Esophagus squamous epithelium (tissue), 5 donors: Measurements from ENCODE around the gene PPP2R2C. TPM values are rescaled to one million over a fixed set of nuclear protein-coding genes. Genes with fewer than 3 reads are reported as not detected.

Source experiments
- DNase-seq: peaks from one replicate; lab custom pipeline; 2025; lab: John Stamatoyannopoulos, UW
- H3K27ac ChIP-seq, 4 donors: fragments of 200-600 bp; sonication (generic); one replicate each; pipeline ENCODE4 v1.5.1; 2016 to 2019; ENCODE audit warnings: mild to moderate bottlenecking in 1 of 4
- H3K27me3 ChIP-seq, 4 donors: fragments of 200-600 bp; sonication (generic); 1 replicate in 3 of 4; 2 replicates in 1 of 4; pipeline versions ENCODE4 v1.5.1 to v1.6.0; 2017 to 2021; ENCODE audit warnings: antibody characterized with exemption in 1 of 4
- H3K36me3 ChIP-seq, 3 donors: fragments of 200-600 bp; sonication (generic); one replicate each; pipeline ENCODE4 v1.5.1; 2016 to 2019
- H3K4me1 ChIP-seq, 3 donors: fragments of 200-600 bp; sonication (generic); one replicate each; pipeline ENCODE4 v1.5.1; 2017 to 2019
- H3K4me3 ChIP-seq, 4 donors: fragments of 200-600 bp; sonication (generic); 1 replicate in 3 of 4; 2 replicates in 1 of 4; pipeline ENCODE4 v1.5.1; 2016 to 2019; ENCODE audit warnings: mild to moderate bottlenecking in 2 of 4, moderate library complexity in 1 of 4
- H3K9me3 ChIP-seq, 3 donors: fragments of 200-600 bp; sonication (generic); one replicate each; pipeline ENCODE4 v1.5.1; 2016 to 2019
- CTCF ChIP-seq, 6 experiments: fragments of 450-650 bp in 4 of 6; fragments of 200-600 bp in 2 of 6; sonication (generic) in 2 of 6; IDR thresholded peaks; one replicate each; pipeline ENCODE4 v1.5.1; 2016 to 2019; ENCODE audit warnings: antibody characterized with exemption in 6 of 6, mild to moderate bottlenecking in 4 of 6, moderate library complexity in 4 of 6
- POLR2A ChIP-seq, 4 donors: fragments of 450-650 bp; IDR thresholded peaks; one replicate each; pipeline ENCODE4 v1.6.1; 2017; ENCODE audit warnings: antibody characterized with exemption in 4 of 4, mild to moderate bottlenecking in 4 of 4, moderate library complexity in 3 of 4
- whole genome bisulfite sequencing, 2 donors: methylation state at CpG; one replicate each; pipeline ENCODE4 v1.1.5; 2018; 5-methylcytosine and 5-hydroxymethylcytosine counted together
- intact Hi-C: fragments of 100-400 bp; cut with DNase I; formaldehyde crosslinking; loops from one replicate; pipeline ENCODE4 v1.15.0; 2022
- total RNA-seq, 4 donors: library from RNA; depleted of rRNA; stranded (reverse); fragments of >200 nt; gene quantifications; one replicate each; pipeline ENCODE4 v1.1.0, GENCODE V29; 2016
- donor health status: DM: yes; HTN: yes; CAD: no.

PPP2R2C gene
- total RNA-seq, 4 donors from 2014 or later, result 26.9 to 76.3 (median 53.7) TPM

GRCh38 chr4:6409381-6409780, 63.0 kb downstream of the PPP2R2C start:
- Histone ChIP-seq H3K9me3 (no peaks in the 10 kb centered on the region), H3K27ac (no peak overlapping the region), H3K36me3 (no peaks in the 10 kb centered on the region), H3K4me1 (peaks cover 0 to 5% (median 0%) of the 10 kb centered on the region in 3 donors), H3K27me3 (peaks cover 0 to 12% (median 0%) of the 10 kb centered on the region in 4 donors), H3K4me3 (no peak overlapping the region)
- DNase-seq, result no peak
- 60 to 77% methylated on average over 2 to 5 of the region's 6 CpGs for WGBS, 2 donors
- intact Hi-C loops, result no loop called here
- TF ChIP-seq POLR2A (IDR thresholded peaks at IDR 0.05), result no peak
- no peak for TF ChIP-seq CTCF (IDR thresholded peaks at IDR 0.05)

GRCh38 chr4:6408263-6408662, 64.2 kb downstream of the PPP2R2C start:
- Histone ChIP-seq H3K36me3 (no peaks in the 10 kb centered on the region), H3K9me3 (no peaks in the 10 kb centered on the region), H3K4me3 (no peak overlapping the region), H3K27me3 (peaks cover 0 to 23% (median 0%) of the 10 kb centered on the region in 4 donors), H3K4me1 (peaks cover 0 to 16% (median 8%) of the 10 kb centered on the region in 3 donors), H3K27ac (no peak overlapping the region)
- intact Hi-C loops, result no loop called here
- WGBS, 2 donors, result 75 to 76% methylated on average over 2 to 3 of the region's 4 CpGs
- TF ChIP-seq POLR2A (IDR thresholded peaks at IDR 0.05) (no peak), CTCF (IDR thresholded peaks at IDR 0.05) (no peak)
- no peak for DNase-seq

GRCh38 chr4:6405397-6405706, 67.1 kb downstream of the PPP2R2C start:
- H3K36me3 ChIP-seq, result no peaks in the 10 kb centered on the region
- H3K4me3 ChIP-seq, result no peak overlapping the region
- DNase-seq, result no peak
- no peak overlapping the region for H3K27ac ChIP-seq
- peaks cover 0 to 52% (median 0%) of the 10 kb centered on the region in 4 donors for H3K27me3 ChIP-seq
- intact Hi-C loops, result no loop called here
- TF ChIP-seq POLR2A (IDR thresholded peaks at IDR 0.05) (no peak), CTCF (IDR thresholded peaks at IDR 0.05) (no peak)
- H3K4me1 ChIP-seq, result peaks cover 0 to 23% (median 9%) of the 10 kb centered on the region in 3 donors
- H3K9me3 ChIP-seq, result no peaks in the 10 kb centered on the region
- 41 to 45% methylated on average over 2 of the region's 2 CpGs for WGBS, 2 donors

GRCh38 chr4:6404611-6405396, 67.6 kb downstream of the PPP2R2C start:
- no peak for DNase-seq

More at GRCh38 chr4:6404611-6405396, 67.6 kb downstream of the PPP2R2C start:
- H3K27ac ChIP-seq, result no peak overlapping the region
- peaks cover 0 to 55% (median 0%) of the 10 kb centered on the region in 4 donors for H3K27me3 ChIP-seq
- no peak overlapping the region for H3K4me3 ChIP-seq
- peaks cover 0 to 23% (median 9%) of the 10 kb centered on the region in 3 donors for H3K4me1 ChIP-seq
- H3K9me3 ChIP-seq, result no peaks in the 10 kb centered on the region
- 82 to 85% methylated on average over 12 to 22 of the region's 22 CpGs for WGBS, 2 donors
- H3K36me3 ChIP-seq, result no peaks in the 10 kb centered on the region
- intact Hi-C loops, result no loop called here
- TF ChIP-seq POLR2A (IDR thresholded peaks at IDR 0.05) (no peak), CTCF (IDR thresholded peaks at IDR 0.05) (no peak)
